ENCODE data around the gene TUBGCP2.

DNA sequence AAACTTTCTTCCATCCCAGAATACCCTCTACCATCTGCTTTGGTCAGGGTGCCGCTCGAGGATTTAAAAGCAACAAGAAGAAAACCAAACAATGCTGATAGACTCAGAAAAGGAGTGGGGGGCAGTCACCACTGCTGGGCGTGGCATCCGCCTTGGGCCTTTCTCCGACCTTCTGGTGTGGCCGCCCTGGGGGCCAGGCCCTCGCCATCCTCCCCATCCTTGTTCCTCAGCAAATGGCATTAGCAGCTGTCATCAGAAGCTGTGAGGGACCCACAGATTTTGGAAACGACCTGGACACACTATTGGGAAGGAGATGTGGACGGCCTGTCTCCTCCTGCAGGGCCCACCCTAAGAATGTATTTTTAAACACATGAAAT, 4.1 kb upstream of the TUBGCP2 start:
- TF ChIP-seq CTCF (IDR thresholded peaks at IDR 0.05; ENCODE audit: insufficient read depth, low read depth, low read length) (no peak), EZH2 (IDR thresholded peaks at IDR 0.05; ENCODE audit: insufficient read depth, low read length) (no peak)
